AG04450 (cell line): ENCODE results near the gene IFNL1. TPM values are rescaled to one million over a fixed set of nuclear protein-coding genes. Genes with fewer than 3 reads are reported as not detected.

Source experiments
- CTCF ChIA-PET: fragments of 300-600, 350-600 bp; formaldehyde crosslinking; extraction: SDS; loops from one replicate; lab custom pipeline; 2022; ENCODE audit warnings: antibody characterized with exemption, inconsistent platforms; lab: Charles Lee
- POLR2A ChIA-PET: fragments of 350-600 bp; formaldehyde crosslinking; extraction: SDS; loops from one replicate; lab custom pipeline; 2021; ENCODE audit warnings: antibody characterized with exemption, inconsistent platforms; lab: Yijun Ruan, JAX
- DNase-seq: peaks from one replicate; pipeline ENCODE4 v3.0.0-alpha.2; 2011; ENCODE audit warnings: low read depth, low spot score
- H3K27ac ChIP-seq: one replicate; pipeline ENCODE4 v1.5.1; 2012; ENCODE audit warnings: low read depth, low read length, control low read depth
- H3K27me3 ChIP-seq: one replicate; pipeline ENCODE4 v1.6.0; 2012; ENCODE audit warnings: low read length; ENCODE audit not compliant: control insufficient read depth, insufficient read depth
- H3K4me3 ChIP-seq: 2 replicates; pipeline ENCODE4 v1.5.1; 2011; ENCODE audit warnings: mild to moderate bottlenecking, low read depth, low read length, control low read depth
- H3K9me3 ChIP-seq: 2 replicates; pipeline ENCODE4 v1.5.1; 2012; ENCODE audit warnings: low read length; ENCODE audit not compliant: control insufficient read depth, insufficient read depth
- polyA plus RNA-seq: library from polyadenylated mRNA; depleted of rRNA; stranded (reverse); fragments of >200 nt; gene quantifications from 2 replicates; pipeline ENCODE4 v1.2.3, GENCODE V29; 2011
- TF ChIP-seq, protein P1 (sequence below): IDR thresholded peaks from 2 replicates; pipeline ENCODE4 v1.5.1; 2011; ENCODE audit warnings: low read depth, low read length, control low read depth, inconsistent platforms

IFNL1 gene
- polyA plus RNA-seq, 1 experiment = not detected

DNA sequence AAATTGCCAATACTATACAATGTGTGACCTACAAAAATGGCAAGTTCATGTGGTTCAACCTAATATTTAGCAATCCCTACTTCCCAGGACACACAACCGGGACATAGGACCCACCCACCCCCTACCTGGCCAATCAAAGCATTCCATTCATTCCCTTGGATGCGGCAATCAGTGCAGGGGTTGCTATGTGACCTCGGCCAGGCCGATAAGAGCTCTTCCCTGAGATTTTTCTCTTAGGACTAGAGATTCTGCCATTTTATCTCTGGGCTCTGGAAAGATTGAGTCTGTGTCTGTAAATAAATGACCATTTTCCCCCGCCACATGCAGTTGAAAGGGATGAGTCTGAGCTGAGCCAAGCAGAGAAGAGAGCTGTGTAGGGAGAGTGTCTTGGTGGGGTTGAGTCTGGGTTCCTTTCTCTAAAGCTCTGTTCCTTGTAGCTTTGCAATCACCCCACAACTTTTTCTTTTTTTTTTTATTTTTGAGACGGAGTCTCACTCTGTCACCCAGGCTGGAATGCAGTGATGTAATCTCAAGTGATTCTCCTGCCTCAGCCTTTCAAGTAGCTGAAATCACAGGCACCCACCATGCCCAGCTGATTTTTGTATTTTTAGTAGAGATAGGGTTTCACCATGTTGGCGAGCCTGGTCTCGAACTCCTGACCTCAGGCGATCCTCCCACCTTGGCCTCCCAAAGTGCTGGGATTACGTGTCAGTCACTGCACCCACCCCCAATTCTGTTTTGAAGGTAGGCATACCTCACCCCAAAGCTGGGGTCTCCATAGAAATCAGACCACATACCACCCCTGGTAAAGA, 7.4 kb downstream of the IFNL1 start:
- DNase-seq = no peak

GRCh38 chr19:39304185-39304513, 7.9 kb downstream of the IFNL1 start:
- no peak overlapping the region for H3K4me3 ChIP-seq
- ChIA-PET POLR2A (no interaction called here), CTCF (no interaction called here)
- peaks cover 55% of the 10 kb centered on the region for H3K27me3 ChIP-seq
- TF ChIP-seq, protein P1, sequence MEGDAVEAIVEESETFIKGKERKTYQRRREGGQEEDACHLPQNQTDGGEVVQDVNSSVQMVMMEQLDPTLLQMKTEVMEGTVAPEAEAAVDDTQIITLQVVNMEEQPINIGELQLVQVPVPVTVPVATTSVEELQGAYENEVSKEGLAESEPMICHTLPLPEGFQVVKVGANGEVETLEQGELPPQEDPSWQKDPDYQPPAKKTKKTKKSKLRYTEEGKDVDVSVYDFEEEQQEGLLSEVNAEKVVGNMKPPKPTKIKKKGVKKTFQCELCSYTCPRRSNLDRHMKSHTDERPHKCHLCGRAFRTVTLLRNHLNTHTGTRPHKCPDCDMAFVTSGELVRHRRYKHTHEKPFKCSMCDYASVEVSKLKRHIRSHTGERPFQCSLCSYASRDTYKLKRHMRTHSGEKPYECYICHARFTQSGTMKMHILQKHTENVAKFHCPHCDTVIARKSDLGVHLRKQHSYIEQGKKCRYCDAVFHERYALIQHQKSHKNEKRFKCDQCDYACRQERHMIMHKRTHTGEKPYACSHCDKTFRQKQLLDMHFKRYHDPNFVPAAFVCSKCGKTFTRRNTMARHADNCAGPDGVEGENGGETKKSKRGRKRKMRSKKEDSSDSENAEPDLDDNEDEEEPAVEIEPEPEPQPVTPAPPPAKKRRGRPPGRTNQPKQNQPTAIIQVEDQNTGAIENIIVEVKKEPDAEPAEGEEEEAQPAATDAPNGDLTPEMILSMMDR = no peak
- H3K27ac ChIP-seq = no peak overlapping the region
- no peak for DNase-seq
- peaks cover 6% of the 10 kb centered on the region; the same call in 1 of the 2 replicates for H3K9me3 ChIP-seq

More for the DNA sequence above, 7.4 kb downstream of the IFNL1 start:
- ChIA-PET CTCF (interaction anchor here (0.6 kb wide), 1 partner anchor 117 kb away, joined by 4 read pairs; no protein-coding TSS in a partner anchor), POLR2A (no interaction called here)
- peaks cover 5% of the 10 kb centered on the region; the same call in 1 of the 2 replicates for H3K9me3 ChIP-seq
- H3K27me3 ChIP-seq = peaks cover 50% of the 10 kb centered on the region
- TF ChIP-seq, protein P1 = no peak
- no peak overlapping the region for H3K27ac ChIP-seq
- no peak overlapping the region for H3K4me3 ChIP-seq

GRCh38 chr19:39304701-39305571, 8.7 kb downstream of the IFNL1 start:
- Histone ChIP-seq H3K27ac (no peak overlapping the region), H3K9me3 (peaks cover 6% of the 10 kb centered on the region; the same call in 1 of the 2 replicates), H3K4me3 (no peak overlapping the region), H3K27me3 (peaks cover 55% of the 10 kb centered on the region)
- CTCF ChIA-PET = no interaction called here
- no peak for DNase-seq
- POLR2A ChIA-PET = no interaction called here
- TF ChIP-seq, protein P1 = no peak

DNA sequence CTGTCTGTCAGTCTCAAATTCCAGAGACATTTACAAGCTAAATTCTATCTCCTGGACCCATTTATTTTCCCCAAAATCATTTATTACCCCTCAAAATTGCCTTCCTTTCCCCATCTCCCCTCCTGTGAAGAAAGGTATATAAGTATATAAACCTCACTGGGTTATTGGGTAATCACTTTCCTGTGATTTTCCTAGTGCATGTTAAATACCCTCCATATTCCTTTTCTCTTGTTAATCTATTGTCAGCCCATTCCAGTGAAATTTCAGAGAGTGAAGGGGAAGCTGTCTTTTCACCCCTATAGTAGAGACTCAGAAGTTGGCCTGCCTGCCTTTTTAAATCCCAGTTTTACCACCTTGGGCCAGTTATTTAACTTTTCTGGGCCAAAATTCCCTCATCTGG, 9.9 kb downstream of the IFNL1 start:
- TF ChIP-seq, protein P1 = no peak
- H3K27me3 ChIP-seq = peaks cover 52% of the 10 kb centered on the region
- ChIA-PET CTCF (no interaction called here), POLR2A (no interaction called here)
- DNase-seq = no peak
- H3K4me3 ChIP-seq = no peak overlapping the region
- no peak overlapping the region for H3K27ac ChIP-seq
- H3K9me3 ChIP-seq = peaks cover 6% of the 10 kb centered on the region; the same call in 1 of the 2 replicates
